H1 (cell line): ENCODE measurements around the gene CLDN6. TPM values are rescaled to one million over a fixed set of nuclear protein-coding genes. Genes with fewer than 3 reads are reported as not detected.

Source experiments
- CTCF ChIA-PET: fragments of 300-600 bp; sonication (Branson Sonifier 250); formaldehyde crosslinking; loops from one replicate; lab custom pipeline; 2021; ENCODE audit not compliant: partially characterized antibody; lab: Charles Lee
- POLR2A ChIA-PET: fragments of 300-600 bp; sonication (Branson Sonifier 250); formaldehyde crosslinking; loops from one replicate; lab custom pipeline; 2021; ENCODE audit warnings: inconsistent platforms; ENCODE audit not compliant: partially characterized antibody; lab: Charles Lee
- DNase-seq, 2 experiments: peaks; one replicate each; pipeline versions ENCODE4 v3.0.0 to v3.0.0-alpha.2; 2010 to 2022; ENCODE audit warnings: low spot score in 2 of 2, low read depth in 1 of 2, mixed read lengths in 1 of 2
- FAIRE-seq: peaks from 2 replicates; lab custom pipeline; 2011; peaks lifted over from hg19 to GRCh38; lab: Jason Lieb, UNC
- H2AFZ ChIP-seq: 2 replicates; pipeline ENCODE4 v1.8.1; 2012; ENCODE audit warnings: low read length, inconsistent platforms
- H2AK5ac ChIP-seq: 2 replicates; pipeline ENCODE4 v1.6.1; 2013; ENCODE audit warnings: low read depth, low read length
- H2BK120ac ChIP-seq: replicated peaks from 2 replicates; pipeline ENCODE3; 2013; ENCODE audit warnings: low read depth, low read length, inconsistent platforms
- H2BK12ac ChIP-seq: 2 replicates; pipeline ENCODE4 v1.6.1; 2013; ENCODE audit warnings: low read depth, low read length
- H2BK15ac ChIP-seq: 2 replicates; pipeline ENCODE4 v1.6.1; 2013; ENCODE audit warnings: low read length
- H2BK20ac ChIP-seq: 2 replicates; pipeline ENCODE4 v1.6.1; 2013; ENCODE audit warnings: low read length
- H2BK5ac ChIP-seq: 2 replicates; pipeline ENCODE4 v1.6.1; 2013; ENCODE audit warnings: low read depth, low read length
- H3K14ac ChIP-seq: 2 replicates; pipeline ENCODE4 v1.6.1; 2013; ENCODE audit warnings: inconsistent platforms; ENCODE audit not compliant: insufficient read length
- H3K18ac ChIP-seq: 2 replicates; pipeline ENCODE4 v1.6.1; 2013; ENCODE audit warnings: low read length; ENCODE audit errors: extremely low read depth
- H3K23ac ChIP-seq: 2 replicates; pipeline ENCODE4 v1.6.1; 2013; ENCODE audit warnings: inconsistent platforms; ENCODE audit not compliant: insufficient read length
- H3K23me2 ChIP-seq: 2 replicates; pipeline ENCODE4 v1.6.1; 2013; ENCODE audit warnings: low read depth, low read length
- H3K27ac ChIP-seq: 2 replicates; pipeline ENCODE4 v1.6.1; 2011; ENCODE audit warnings: low read depth, low read length, inconsistent platforms
- H3K27me3 ChIP-seq, 4 experiments: replicated peaks in 1 of 4; 1 replicate in 1 of 4; 2 replicates in 3 of 4; pipeline versions ENCODE4 v1.6.1 to v1.8.1; 2011 to 2013; ENCODE audit warnings: low read length in 3 of 4, mild to moderate bottlenecking in 3 of 4, inconsistent platforms in 2 of 4, mixed read lengths in 2 of 4, moderate library complexity in 1 of 4; ENCODE audit not compliant: control insufficient read depth in 3 of 4, insufficient read depth in 3 of 4; ENCODE audit errors: extremely low read depth in 1 of 4
- H3K36me3 ChIP-seq, 4 experiments: 2 replicates each; pipeline versions ENCODE4 v1.6.1 to v1.8.1; 2011 to 2013; ENCODE audit warnings: mild to moderate bottlenecking in 4 of 4, low read length in 3 of 4, moderate library complexity in 2 of 4, control low read depth in 1 of 4, inconsistent platforms in 1 of 4; ENCODE audit not compliant: insufficient read depth in 4 of 4, control insufficient read depth in 2 of 4
- H3K4ac ChIP-seq: replicated peaks from 2 replicates; pipeline ENCODE3; 2013; ENCODE audit warnings: low read length, low read depth, mixed read lengths, inconsistent platforms; ENCODE audit not compliant: insufficient read length
- H3K4me1 ChIP-seq, 4 experiments: replicated peaks in 1 of 4; 1 replicate in 1 of 4; 2 replicates in 3 of 4; pipeline versions ENCODE4 v1.6.1 to v1.8.1; 2011 to 2013; ENCODE audit warnings: low read length in 3 of 4, inconsistent platforms in 2 of 4, mixed read lengths in 1 of 4; ENCODE audit not compliant: insufficient read depth in 4 of 4, control insufficient read depth in 3 of 4
- H3K4me2 ChIP-seq, 2 experiments: 2 replicates each; pipeline versions ENCODE4 v1.6.1 to v1.8.1; 2011 to 2013; ENCODE audit warnings: low read depth in 2 of 2, low read length in 2 of 2, control low read depth in 1 of 2, inconsistent platforms in 1 of 2, mild to moderate bottlenecking in 1 of 2; ENCODE audit not compliant: insufficient read depth in 1 of 2
- H3K4me3 ChIP-seq, 4 experiments: fragments of 200-600, 300-600 bp in 1 of 4; sonication (generic), shearing (Covaris generic), sonication (Bioruptor Twin) in 1 of 4; 2 replicates each; pipeline versions ENCODE4 v1.5.1 to v1.8.1; 2011 to 2016; ENCODE audit warnings: low read length in 4 of 4, low read depth in 3 of 4, control low read depth in 2 of 4, inconsistent platforms in 2 of 4, mild to moderate bottlenecking in 2 of 4, mixed read lengths in 1 of 4, moderate library complexity in 1 of 4; ENCODE audit not compliant: insufficient read depth in 2 of 4; ENCODE audit errors: extremely low read depth in 1 of 4
- H3K56ac ChIP-seq: replicated peaks from 2 replicates; pipeline ENCODE3; 2013; ENCODE audit warnings: low read depth, mild to moderate bottlenecking, mixed read lengths, low read length, inconsistent platforms; ENCODE audit not compliant: insufficient read length
- H3K79me1 ChIP-seq: 2 replicates; pipeline ENCODE4 v1.6.1; 2013; ENCODE audit warnings: low read depth, low read length, control low read depth
- H3K79me2 ChIP-seq, 2 experiments: 2 replicates each; pipeline versions ENCODE4 v1.6.1 to v1.8.1; 2012 to 2013; ENCODE audit warnings: low read length in 2 of 2, mild to moderate bottlenecking in 2 of 2, inconsistent platforms in 1 of 2; ENCODE audit not compliant: insufficient read depth in 2 of 2, control insufficient read depth in 1 of 2
- H3K9ac ChIP-seq, 4 experiments: replicated peaks in 1 of 4; 1 replicate in 1 of 4; 2 replicates in 3 of 4; pipeline versions ENCODE4 v1.6.1 to v1.8.1; 2011 to 2013; ENCODE audit warnings: low read depth in 3 of 4, low read length in 3 of 4, control low read depth in 2 of 4, mild to moderate bottlenecking in 2 of 4, moderate library complexity in 2 of 4, inconsistent platforms in 1 of 4; ENCODE audit errors: extremely low read depth in 1 of 4
- H3K9me3 ChIP-seq, 2 experiments: 2 replicates each; pipeline versions ENCODE4 v1.6.1 to v1.8.1; 2012 to 2013; ENCODE audit warnings: mild to moderate bottlenecking in 2 of 2, moderate library complexity in 2 of 2, control low read depth in 1 of 2, inconsistent platforms in 1 of 2, low read depth in 1 of 2, low read length in 1 of 2, mixed read lengths in 1 of 2; ENCODE audit not compliant: insufficient read depth in 2 of 2
- H4K20me1 ChIP-seq, 2 experiments: replicated peaks in 1 of 2; 2 replicates each; pipeline versions ENCODE3 to v1.8.1; 2011 to 2013; ENCODE audit warnings: inconsistent platforms in 2 of 2, low read length in 2 of 2, mild to moderate bottlenecking in 1 of 2; ENCODE audit not compliant: insufficient read depth in 2 of 2, control insufficient read depth in 1 of 2
- H4K5ac ChIP-seq: 2 replicates; pipeline ENCODE4 v1.6.1; 2013; ENCODE audit warnings: low read length, low read depth, mixed read lengths, inconsistent platforms; ENCODE audit not compliant: insufficient read length
- H4K8ac ChIP-seq: 2 replicates; pipeline ENCODE4 v1.8.0; 2013; ENCODE audit warnings: mild to moderate bottlenecking, moderate library complexity, low read length, inconsistent platforms; ENCODE audit not compliant: insufficient read depth; ENCODE audit errors: extremely low read depth
- H4K91ac ChIP-seq: replicated peaks from 2 replicates; pipeline ENCODE3; 2013; ENCODE audit warnings: low read length, mixed read lengths, inconsistent platforms; ENCODE audit not compliant: insufficient read length
- ASH2L ChIP-seq: fragments of 200-600, 300-600 bp; sonication (generic); IDR thresholded peaks from one replicate; pipeline ENCODE4 v1.7.1; 2017; ENCODE audit warnings: low read length
- BACH1 ChIP-seq: IDR thresholded peaks from 2 replicates; pipeline ENCODE4 v1.6.1; 2012; ENCODE audit warnings: low read length, improper control_type of control experiment
- CBX5 ChIP-seq: fragments of 300-800, 300-1000 bp; sonication (generic); IDR thresholded peaks from 2 replicates; pipeline ENCODE4 v1.7.1; 2016; ENCODE audit warnings: antibody characterized with exemption, low read length, low read depth
- CEBPB ChIP-seq: IDR thresholded peaks from 2 replicates; pipeline ENCODE4 v1.6.1; 2012; ENCODE audit warnings: low read depth, low read length
- GABPA ChIP-seq: IDR thresholded peaks from 2 replicates; pipeline ENCODE4 v1.6.1; 2011; ENCODE audit warnings: mild to moderate bottlenecking, low read length, moderate library complexity, borderline replicate concordance; ENCODE audit not compliant: insufficient read depth
- NRF1 ChIP-seq: IDR thresholded peaks from 2 replicates; pipeline ENCODE4 v1.6.1; 2011; ENCODE audit warnings: mild to moderate bottlenecking, low read depth, low read length, improper control_type of control experiment
- WGBS, 2 experiments: shearing (Covaris generic) in 1 of 2; methylation state at CpG; one replicate each; pipeline versions ENCODE4 v1.1.6 to v1.1.7; 2013 to 2015; ENCODE audit warnings: low lambda C conversion rate in 2 of 2, mixed read lengths in 2 of 2, inconsistent platforms in 1 of 2, low coverage in 1 of 2, missing lambda C conversion rate in 1 of 2; ENCODE audit not compliant: insufficient replicate concordance in 2 of 2, insufficient coverage in 1 of 2, insufficient read length in 1 of 2; ENCODE audit errors: extremely low coverage in 1 of 2, missing lambda C conversion rate in 1 of 2; 5-methylcytosine and 5-hydroxymethylcytosine counted together
- polyA plus RNA-seq, 7 experiments: library from polyadenylated mRNA; depleted of rRNA in 3 of 7; stranded (reverse) in 5 of 7; unstranded in 2 of 7; fragments of >200 nt in 5 of 7; fragments of 200-250 nt in 2 of 7; gene quantifications; 1 replicate in 5 of 7; 2 replicates in 1 of 7; 4 replicates in 1 of 7; pipeline versions ENCODE4 v1.2.1 to v1.2.3, GENCODE V29; 2011 to 2013; ENCODE audit warnings: missing spikeins in 2 of 7, mixed read lengths in 2 of 7
- total RNA-seq: library from RNA; stranded (reverse); fragmentation: NEBNext Ultra II Directional; extraction: Animal tissue kit (Norgen Biotek cat#: 25700); gene quantifications from 2 replicates; pipeline ENCODE4 v1.2.1, GENCODE V29; 2021

Gene CLDN6
- total and polyA plus RNA-seq, 2 of the 8 experiments (the other 6 are each of a cell fraction or from before 2014, with no cell fraction given) = 747 to 1,115 TPM

DNA sequence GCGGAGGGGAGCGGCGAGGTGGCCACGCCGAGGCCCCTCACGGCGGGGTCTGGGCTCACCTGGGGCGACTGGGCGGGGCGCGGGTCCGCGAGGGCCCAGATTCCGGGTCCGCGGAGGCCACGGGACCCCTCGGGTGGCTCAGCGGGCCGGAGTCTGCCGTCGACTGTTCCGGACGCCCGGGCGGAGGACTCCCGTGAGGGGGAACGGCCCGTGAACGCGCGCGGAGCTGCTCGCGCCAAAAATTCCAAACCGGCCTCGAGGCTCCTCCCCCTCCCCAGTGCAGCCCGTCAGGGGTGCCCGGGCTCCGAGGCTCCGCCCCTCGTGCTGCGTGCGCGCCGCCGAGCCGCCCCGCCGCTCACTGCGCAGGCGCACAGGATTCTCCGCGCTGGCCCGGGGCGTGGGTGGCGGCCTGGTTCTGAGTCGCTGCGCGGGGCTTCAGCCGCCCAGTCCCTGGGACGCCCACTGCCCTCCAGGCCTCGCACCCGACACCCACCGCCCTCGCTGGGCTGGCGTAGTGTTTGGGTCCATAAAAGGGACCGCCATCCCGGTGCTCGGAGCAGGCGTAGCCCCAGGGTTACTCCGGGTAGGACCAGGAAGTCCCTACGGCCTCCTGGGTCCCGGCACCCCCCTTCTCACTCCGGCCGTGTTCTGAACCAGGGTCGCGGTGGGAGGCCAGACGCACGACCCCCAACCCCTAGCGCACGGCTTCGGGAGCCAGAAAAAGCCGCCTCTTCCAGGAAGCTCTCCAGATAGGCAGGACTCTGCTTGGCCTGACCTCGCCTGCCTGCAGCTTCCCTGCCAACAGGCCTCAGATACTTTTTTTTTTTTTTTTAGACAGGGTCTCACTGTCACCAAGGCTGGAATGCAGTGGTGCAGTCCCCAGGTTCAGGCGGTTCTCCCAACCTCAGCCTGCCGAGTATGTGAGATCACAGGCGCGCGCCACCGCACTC is 37.5 kb downstream of the CLDN6 start, which contains the start of gene PKMYT1:
Gene PKMYT1, minus strand, starts transcription at position 220 of the 950 bp plus-strand sequence. CDS start 789 bp downstream, outside the sequence.
- Histone ChIP-seq H3K23ac (no peak within 1 kb of the TSS), H2AK5ac (no peak within 1 kb of the TSS), H2BK120ac (peak within 1 kb of the TSS; percentile 43), H3K4me1 (peaks cover 3 to 23% (median 14%) of the 10 kb centered on the region in 4 experiments), H3K4ac (peak within 1 kb of the TSS; percentile 81), H3K4me2 (peak within 1 kb of the TSS; percentile 38 to 93), H3K27ac (peak within 1 kb of the TSS; percentile 91), H3K27me3 (no peaks in the 10 kb centered on the region; a peak in 1 of 7 replicates), H2AFZ (no peak within 1 kb of the TSS), H2BK20ac (no peak within 1 kb of the TSS), H4K91ac (peak within 1 kb of the TSS; percentile 99), H4K8ac (peak within 1 kb of the TSS; percentile 98), H3K56ac (peak within 1 kb of the TSS; percentile 95), H2BK15ac (peak within 1 kb of the TSS; percentile 61; the same call in 1 of the 2 replicates), H4K5ac (peak within 1 kb of the TSS; percentile 100), H3K36me3 (peaks cover 4 to 16% (median 9%) of the 10 kb centered on the region in 4 experiments; a peak in 5 of 8 replicates), H3K79me1 (peaks cover 6% of the 10 kb centered on the region), H2BK5ac (peak within 1 kb of the TSS; percentile 97), H3K18ac (peak within 1 kb of the TSS; percentile 96), H2BK12ac (peak within 1 kb of the TSS; percentile 80), H3K4me3 (peak within 1 kb of the TSS; percentile 68 to 79 (median 73)), H3K9me3 (no peaks in the 10 kb centered on the region), H3K14ac (no peak within 1 kb of the TSS), H3K79me2 (peaks cover 0 to 8% of the 10 kb centered on the region in 2 experiments; a peak in 2 of 4 replicates), H3K9ac (peak within 1 kb of the TSS; percentile 57 to 93 (median 82); a peak in 6 of 7 replicates), H3K23me2 (peaks cover 12% of the 10 kb centered on the region; the same call in 1 of the 2 replicates), H4K20me1 (peaks cover 10 to 21% of the 10 kb centered on the region in 2 experiments)
- POLR2A ChIA-PET = interaction anchor here (0.7 to 25.4 kb wide), 14 partner anchors 8 to 183 kb away, joined by 3 to 455 read pairs (median 6); partner anchors contain the start of genes CLDN6, CLDN9, HCFC1R1 and KREMEN2
- peak in 1 of 2 experiments; percentile 95 for DNase-seq
- CTCF ChIA-PET = interaction anchor here (0.5 to 3.7 kb wide), 10 partner anchors 9 to 266 kb away, joined by 3 to 27 read pairs (median 6); partner anchors contain the start of genes CLDN6 and PAQR4
- no peak for FAIRE-seq
- 5% methylated on average over 66 of the region's 91 CpGs; no CpG with 5 or more reads in 1 of the 2 experiments for WGBS, 2 experiments
- TF ChIP-seq ASH2L (peak; percentile 39), BACH1 (peak; percentile 74; the same call in 1 of the 2 replicates), CEBPB (no peak), NRF1 (peak; percentile 87), GABPA (no peak), CBX5 (no peak)
